ACHN (cell line): ENCODE data around the gene MAP4K1.

Experiments
- DNase-seq: peaks from one replicate; pipeline ENCODE4 v3.0.0-alpha.2; 2015
- in situ Hi-C: cut with HindIII; loops from 2 replicates; pipeline ENCODE4 v1.10.0; 2017; ENCODE audit warnings: low sequenced_read_pairs, low pct_ligation_motif_present, low pct_unique_long_range_greater_than_20kb

The MAP4K1 gene

GRCh38 chr19:38617764-38618589 lies at the start of gene MAP4K1:
MAP4K1 (minus strand) TSS chr19:38617953; CDS start chr19:38617895, 58 bp downstream.
- DNase-seq, result no peak
- in situ Hi-C loops, result no loop called here

- in situ Hi-C loops, result no loop called here
- DNase-seq, result no peak
Observed at GRCh38 chr19:38666663-38667511, 49.1 kb upstream of the MAP4K1 start.

GRCh38 chr19:38665950-38666662 lies 48.4 kb upstream of the MAP4K1 start:
- in situ Hi-C loops, result no loop called here
- DNase-seq, result no peak

- no peak for DNase-seq
Observed at GRCh38 chr19:38665219-38665931, 47.6 kb upstream of the MAP4K1 start.

GRCh38 chr19:38664503-38665211 lies 46.9 kb upstream of the MAP4K1 start:
- in situ Hi-C loops, result no loop called here

More at GRCh38 chr19:38665219-38665931, 47.6 kb upstream of the MAP4K1 start:
- in situ Hi-C loops, result no loop called here

GRCh38 chr19:38663957-38664502 lies 46.3 kb upstream of the MAP4K1 start:
- in situ Hi-C loops, result no loop called here
- no peak for DNase-seq

More at GRCh38 chr19:38664503-38665211, 46.9 kb upstream of the MAP4K1 start:
- DNase-seq, result no peak

- DNase-seq, result no peak
- in situ Hi-C loops, result no loop called here
Observed at GRCh38 chr19:38663156-38663651, 45.5 kb upstream of the MAP4K1 start.

- in situ Hi-C loops, result no loop called here
- DNase-seq, result no peak
Observed at GRCh38 chr19:38662537-38663155, 44.9 kb upstream of the MAP4K1 start.

- no peak for DNase-seq
- in situ Hi-C loops, result no loop called here
Observed at GRCh38 chr19:38661996-38662395, 44.2 kb upstream of the MAP4K1 start.

GRCh38 chr19:38661136-38661535 lies 43.4 kb upstream of the MAP4K1 start:
- in situ Hi-C loops, result no loop called here
- DNase-seq, result no peak

- no peak for DNase-seq
- in situ Hi-C loops, result no loop called here
Observed at GRCh38 chr19:38660724-38661123, 43.0 kb upstream of the MAP4K1 start.

GRCh38 chr19:38658462-38659306 lies 40.9 kb upstream of the MAP4K1 start:
- DNase-seq, result peak; percentile 98
- in situ Hi-C loops, result no loop called here

GRCh38 chr19:38657633-38658222 lies 40.0 kb upstream of the MAP4K1 start:
- peak; percentile 89 for DNase-seq
- in situ Hi-C loops, result no loop called here

- in situ Hi-C loops, result no loop called here
- no peak for DNase-seq
Observed at GRCh38 chr19:38656171-38656981, 38.6 kb upstream of the MAP4K1 start.
